ENCODE measurements around the gene RASGRF1.

Gene RASGRF1

GRCh38 chr15:79068790-79069189 lies 21.8 kb downstream of the RASGRF1 start:
- in situ Hi-C loops (cut with MboI; ENCODE audit: low sequenced_read_pairs) = no loop called here

DNA sequence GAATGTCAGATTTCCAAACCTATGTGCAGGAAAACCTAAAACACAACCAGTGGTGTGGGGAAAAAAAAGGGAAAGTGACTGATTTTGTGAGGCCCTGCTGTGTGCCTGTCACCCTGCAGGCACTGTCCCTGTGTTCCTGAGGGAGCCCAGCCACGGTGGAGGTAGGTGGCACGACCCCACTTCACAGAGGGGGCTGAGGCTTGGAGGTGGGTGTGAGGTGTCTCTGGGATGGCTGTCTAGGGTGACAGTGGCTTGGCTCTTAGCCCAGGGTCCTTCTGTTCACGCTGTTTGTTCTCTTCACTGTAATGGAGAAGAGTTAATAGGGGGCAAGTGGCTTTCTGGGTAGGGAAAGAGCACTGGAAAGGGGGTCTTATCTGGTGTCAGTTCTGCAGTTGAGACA lies 22.6 kb downstream of the RASGRF1 start:
- in situ Hi-C loops (cut with MboI; ENCODE audit: low sequenced_read_pairs) = no loop called here

GRCh38 chr15:79067072-79067833 lies 23.3 kb downstream of the RASGRF1 start:
- in situ Hi-C loops (cut with MboI; ENCODE audit: low sequenced_read_pairs) = no loop called here

DNA sequence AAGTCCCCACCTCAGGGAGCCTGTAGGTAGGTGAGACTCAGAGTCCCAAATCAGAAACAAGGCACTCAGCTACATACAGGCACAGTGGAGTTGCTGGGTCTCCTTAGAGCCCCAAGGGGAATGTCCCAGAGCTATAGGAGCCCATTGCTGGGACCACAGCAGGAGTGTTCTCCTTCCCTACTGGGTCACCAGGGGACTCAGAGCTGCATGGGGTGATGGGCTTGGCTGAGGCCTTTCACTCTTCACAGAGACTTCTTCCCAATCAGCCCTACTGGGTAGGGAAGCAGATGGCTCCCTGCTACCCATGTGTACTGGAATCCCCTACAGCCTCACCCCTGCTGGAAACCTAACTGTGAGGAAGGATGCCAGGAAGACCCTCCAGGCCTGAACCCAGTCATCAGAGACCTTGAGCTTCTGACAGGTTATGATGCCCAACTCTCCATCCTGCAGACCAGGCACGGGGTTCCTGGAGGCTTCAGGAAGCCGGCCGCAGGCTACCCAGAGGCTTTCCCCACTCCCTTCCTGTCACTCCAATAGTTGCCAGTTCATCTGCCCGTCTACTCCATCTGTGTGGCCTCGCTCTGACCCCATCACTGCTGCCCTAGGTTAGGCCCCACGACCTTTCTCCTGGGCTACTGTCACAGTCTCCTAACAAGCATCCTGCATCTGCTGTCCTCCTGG lies 24.0 kb downstream of the RASGRF1 start:
- in situ Hi-C loops (cut with MboI; ENCODE audit: low sequenced_read_pairs) = no loop called here

DNA sequence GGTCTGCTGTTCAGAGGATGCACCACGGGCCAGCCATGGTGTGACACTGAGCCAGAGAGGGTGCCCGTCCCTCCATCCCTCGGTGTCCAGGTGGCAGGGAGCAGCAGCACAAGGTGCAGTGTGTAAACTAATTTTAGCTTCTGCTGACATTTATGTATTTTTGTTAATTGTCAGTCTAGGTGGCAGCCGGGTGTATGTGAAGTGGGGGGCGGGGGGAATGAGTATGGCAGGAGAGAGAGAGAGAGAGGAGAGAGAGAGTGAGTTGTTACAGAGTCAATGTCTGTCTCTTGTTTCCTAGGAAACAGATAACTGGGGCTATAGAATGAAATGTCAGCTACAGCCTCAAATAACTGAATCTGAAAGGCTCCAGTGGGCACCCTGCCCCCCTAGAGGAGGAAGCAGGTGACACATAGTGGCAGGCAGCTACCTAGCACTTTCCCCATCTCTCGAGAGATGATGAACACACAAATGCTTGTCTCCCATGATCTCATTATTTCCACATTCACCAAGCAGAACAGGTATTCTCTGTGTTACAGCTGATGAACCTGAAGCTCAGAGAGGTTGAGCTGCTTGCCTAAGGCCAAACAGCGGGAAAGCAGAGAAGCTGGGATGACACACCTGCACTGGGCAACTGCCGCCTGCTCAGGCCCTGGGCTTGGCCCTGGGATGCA lies 24.7 kb downstream of the RASGRF1 start:
- in situ Hi-C loops (cut with MboI; ENCODE audit: low sequenced_read_pairs) = no loop called here

GRCh38 chr15:79065361-79065705 lies 25.2 kb downstream of the RASGRF1 start:
- in situ Hi-C loops (cut with MboI; ENCODE audit: low sequenced_read_pairs) = no loop called here

- in situ Hi-C loops (cut with MboI; ENCODE audit: low sequenced_read_pairs) = no loop called here
Measured at GRCh38 chr15:79064496-79064895, 26.1 kb downstream of the RASGRF1 start.

GRCh38 chr15:79060175-79060574 lies 30.4 kb downstream of the RASGRF1 start:
- in situ Hi-C loops (cut with MboI; ENCODE audit: low sequenced_read_pairs) = no loop called here

DNA sequence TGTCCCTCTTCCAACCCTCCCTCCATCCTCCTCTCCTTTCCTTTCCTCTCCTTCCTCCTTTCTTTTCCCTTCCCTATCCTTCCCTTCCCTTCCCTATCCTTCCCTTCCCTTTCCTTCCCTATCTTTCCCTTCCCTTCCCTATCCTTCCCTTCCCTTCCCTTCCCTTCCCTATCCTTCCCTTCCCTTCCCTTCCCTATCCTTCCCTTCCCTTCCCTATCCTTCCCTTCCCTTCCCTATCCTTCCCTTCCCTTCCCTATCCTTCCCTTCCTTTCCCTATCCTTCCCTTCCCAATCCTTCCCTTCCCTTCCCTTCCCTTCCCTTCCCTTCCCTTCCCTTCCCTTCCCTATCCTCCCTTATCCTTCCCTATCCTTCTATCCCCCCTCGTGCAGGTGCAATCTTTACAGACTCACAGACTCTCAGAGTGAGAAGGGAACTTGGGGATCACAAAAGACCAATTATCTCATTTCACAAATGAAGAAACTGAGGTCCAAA lies 31.5 kb downstream of the RASGRF1 start:
- in situ Hi-C loops (cut with MboI; ENCODE audit: low sequenced_read_pairs) = no loop called here

DNA sequence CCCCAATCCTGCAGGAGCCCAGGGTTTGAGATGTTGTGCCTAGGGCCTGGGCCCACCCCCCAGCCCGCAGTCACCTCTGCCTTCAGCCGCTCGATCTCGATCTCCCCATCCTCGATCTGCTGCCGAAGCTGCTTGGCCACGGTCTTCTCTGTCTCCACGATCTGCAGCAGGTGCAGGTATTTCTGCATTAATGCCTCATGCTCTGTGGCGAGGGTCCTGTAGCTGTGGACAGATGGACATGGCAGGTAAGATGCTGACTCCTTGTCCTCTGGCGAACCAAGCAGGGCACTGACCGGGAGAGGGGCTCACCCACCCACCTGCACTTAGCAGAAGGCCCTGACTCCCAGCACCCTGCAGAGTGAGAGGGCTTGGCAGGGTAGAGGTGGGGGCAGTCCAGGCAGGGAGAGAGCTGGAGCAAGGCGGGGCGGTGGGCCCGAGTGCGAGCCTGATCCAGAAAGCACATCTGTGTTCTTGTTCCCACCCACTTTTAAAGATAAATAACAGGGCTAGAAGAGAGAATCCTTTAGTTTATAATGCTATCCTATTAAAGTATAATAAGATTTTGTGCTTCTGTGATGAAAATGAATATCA lies 32.2 kb downstream of the RASGRF1 start:
- in situ Hi-C loops (cut with MboI; ENCODE audit: low sequenced_read_pairs) = no loop called here

DNA sequence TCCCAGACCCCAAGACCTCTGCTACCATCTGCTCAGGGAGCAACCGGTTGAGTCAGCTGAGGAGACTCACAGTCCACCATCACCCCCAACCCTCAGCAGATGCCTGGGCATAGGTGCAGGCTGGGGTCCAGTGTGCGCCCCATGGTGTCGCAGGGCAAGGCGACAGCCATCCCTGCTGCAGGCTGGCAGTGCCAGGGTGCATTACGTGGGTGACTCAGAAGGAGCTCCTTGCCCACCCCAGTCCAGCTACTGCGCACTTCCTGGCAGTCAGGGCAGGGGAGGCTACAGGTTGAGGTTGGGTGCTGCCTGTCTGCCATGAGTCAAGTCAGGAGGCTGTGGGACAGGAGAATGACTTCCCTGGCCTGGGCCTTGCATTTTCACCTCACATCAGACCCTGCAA lies 33.5 kb downstream of the RASGRF1 start:
- in situ Hi-C loops (cut with MboI; ENCODE audit: low sequenced_read_pairs) = no loop called here

GRCh38 chr15:79054350-79054749 lies 36.2 kb downstream of the RASGRF1 start:
- in situ Hi-C loops (cut with MboI; ENCODE audit: low sequenced_read_pairs) = no loop called here

GRCh38 chr15:79053894-79054293 lies 36.7 kb downstream of the RASGRF1 start:
- in situ Hi-C loops (cut with MboI; ENCODE audit: low sequenced_read_pairs) = no loop called here

- in situ Hi-C loops (cut with MboI; ENCODE audit: low sequenced_read_pairs) = no loop called here
Measured at GRCh38 chr15:79051941-79052731, 38.4 kb downstream of the RASGRF1 start.

GRCh38 chr15:79051029-79051428 lies 39.6 kb downstream of the RASGRF1 start:
- in situ Hi-C loops (cut with MboI; ENCODE audit: low sequenced_read_pairs) = no loop called here

- in situ Hi-C loops (cut with MboI; ENCODE audit: low sequenced_read_pairs) = no loop called here
Measured at GRCh38 chr15:79050341-79050740, 40.2 kb downstream of the RASGRF1 start.

DNA sequence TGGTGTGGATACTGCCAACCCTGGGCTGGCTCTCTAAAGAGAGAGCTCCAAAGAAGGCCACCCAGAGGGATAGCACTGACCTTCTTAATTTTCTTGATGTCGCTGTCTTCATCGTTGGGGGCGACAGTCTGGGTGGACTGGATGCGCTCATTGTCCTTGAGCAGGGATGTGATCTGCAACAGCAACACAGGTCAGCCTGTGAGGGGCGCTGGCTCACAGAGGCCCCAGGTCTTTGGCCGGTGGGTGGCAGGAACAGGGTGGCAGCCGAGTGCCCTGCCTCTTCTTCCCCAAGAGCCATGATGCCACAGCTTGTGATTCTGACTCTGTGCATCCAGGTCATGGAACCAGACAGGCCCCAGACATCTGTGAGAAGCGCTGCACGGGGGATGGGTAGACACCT lies 41.2 kb downstream of the RASGRF1 start:
- in situ Hi-C loops (cut with MboI; ENCODE audit: low sequenced_read_pairs) = no loop called here

DNA sequence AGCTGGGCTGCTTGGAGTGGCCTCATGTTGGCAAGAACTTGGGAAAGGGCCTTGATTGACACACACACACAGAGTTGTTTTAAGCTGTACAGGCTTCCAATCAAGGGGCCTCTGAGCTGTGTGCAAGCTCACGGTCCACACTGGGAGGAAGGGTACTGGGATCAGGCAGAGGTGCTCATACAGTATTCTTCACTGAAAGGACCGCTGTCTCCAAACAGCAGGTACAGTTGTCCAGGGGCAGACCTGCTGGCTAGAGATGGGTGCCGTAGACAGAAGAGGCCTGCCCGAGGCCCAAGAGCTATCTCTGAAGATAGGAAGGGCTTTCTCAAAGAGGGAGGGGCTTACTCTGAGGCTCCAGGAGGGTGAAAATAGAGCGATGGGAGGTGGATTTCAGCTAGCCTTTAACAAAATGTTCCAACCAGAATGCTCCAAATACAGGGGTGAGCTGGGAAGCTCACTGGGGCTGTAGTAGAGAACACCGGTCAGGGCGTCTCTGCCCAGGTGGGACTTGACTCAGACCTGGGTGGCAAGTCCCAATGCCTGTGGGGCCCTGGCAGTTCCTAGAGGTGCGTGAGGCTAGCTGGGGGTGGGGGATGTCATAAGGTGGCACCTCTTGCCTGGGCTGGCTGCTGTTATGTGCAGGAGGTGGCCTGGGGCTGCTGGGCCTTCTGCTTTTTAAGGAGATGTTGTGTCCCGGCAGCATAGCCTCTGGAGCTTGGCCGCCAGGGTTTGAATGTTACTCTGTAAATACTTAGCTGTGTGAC lies 42.7 kb downstream of the RASGRF1 start:
- in situ Hi-C loops (cut with MboI; ENCODE audit: low sequenced_read_pairs) = no loop called here

GRCh38 chr15:79046691-79047404 lies 43.7 kb downstream of the RASGRF1 start:
- in situ Hi-C loops (cut with MboI; ENCODE audit: low sequenced_read_pairs) = no loop called here
